DLD1 (cell line): ENCODE results near the gene ADAMTS4.

Experiments
- in situ Hi-C: cut with HindIII; loops from 2 replicates; pipeline ENCODE4 v1.10.0; 2017; ENCODE audit warnings: low sequenced_read_pairs

The ADAMTS4 gene

GRCh38 chr1:161198897-161199431, at the start of gene ADAMTS4:
ADAMTS4 (minus strand) TSS chr1:161199054; CDS start chr1:161198627, 427 bp downstream.
- in situ Hi-C loops = no loop called here

- in situ Hi-C loops = no loop called here
Observed at GRCh38 chr1:161244888-161245287, 46.0 kb upstream of the ADAMTS4 start.

DNA sequence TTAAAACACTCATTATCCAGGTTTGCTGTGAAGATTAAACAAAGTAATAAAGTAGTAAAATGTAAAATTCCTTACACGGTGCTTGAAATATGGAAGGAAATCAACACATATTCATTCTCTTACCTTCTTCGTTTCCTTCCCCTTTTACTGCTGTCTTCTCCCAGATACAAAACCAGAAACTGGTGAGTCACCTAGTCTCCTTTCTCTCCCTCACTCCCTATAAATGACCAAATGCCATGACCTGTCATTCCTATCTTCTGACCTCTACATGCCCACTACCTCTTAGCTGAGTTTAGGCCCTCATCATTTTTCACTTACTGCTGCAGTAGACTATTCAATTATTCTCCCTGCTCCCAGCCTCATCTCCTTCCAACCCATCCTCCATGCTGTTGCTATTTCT, 43.5 kb upstream of the ADAMTS4 start:
- in situ Hi-C loops = no loop called here

DNA sequence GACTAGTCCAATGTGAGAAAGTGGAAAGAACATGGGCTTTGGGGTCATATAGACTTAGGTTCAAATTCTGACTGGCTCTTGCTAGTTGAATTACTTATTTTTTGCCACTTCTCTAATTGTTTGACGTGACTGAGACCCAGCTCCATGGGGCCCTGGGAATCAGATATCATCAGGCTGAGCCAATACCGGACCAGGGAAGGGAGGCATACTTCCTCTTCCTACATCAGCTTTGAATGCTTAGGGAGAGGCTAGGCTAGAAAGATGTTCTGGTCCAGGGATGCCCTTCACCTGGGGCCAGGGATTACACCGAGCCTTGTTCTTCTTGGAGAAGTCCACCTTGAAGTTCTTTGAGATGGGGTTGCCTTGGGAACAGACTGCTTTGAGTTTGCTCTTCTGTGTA, 42.8 kb upstream of the ADAMTS4 start:
- in situ Hi-C loops = no loop called here

GRCh38 chr1:161238039-161238473, 39.2 kb upstream of the ADAMTS4 start, which contains the start of gene NR1I3:
NR1I3 (minus strand) TSS chr1:161238203; CDS start chr1:161236565, 1,638 bp downstream.
- in situ Hi-C loops = no loop called here

DNA sequence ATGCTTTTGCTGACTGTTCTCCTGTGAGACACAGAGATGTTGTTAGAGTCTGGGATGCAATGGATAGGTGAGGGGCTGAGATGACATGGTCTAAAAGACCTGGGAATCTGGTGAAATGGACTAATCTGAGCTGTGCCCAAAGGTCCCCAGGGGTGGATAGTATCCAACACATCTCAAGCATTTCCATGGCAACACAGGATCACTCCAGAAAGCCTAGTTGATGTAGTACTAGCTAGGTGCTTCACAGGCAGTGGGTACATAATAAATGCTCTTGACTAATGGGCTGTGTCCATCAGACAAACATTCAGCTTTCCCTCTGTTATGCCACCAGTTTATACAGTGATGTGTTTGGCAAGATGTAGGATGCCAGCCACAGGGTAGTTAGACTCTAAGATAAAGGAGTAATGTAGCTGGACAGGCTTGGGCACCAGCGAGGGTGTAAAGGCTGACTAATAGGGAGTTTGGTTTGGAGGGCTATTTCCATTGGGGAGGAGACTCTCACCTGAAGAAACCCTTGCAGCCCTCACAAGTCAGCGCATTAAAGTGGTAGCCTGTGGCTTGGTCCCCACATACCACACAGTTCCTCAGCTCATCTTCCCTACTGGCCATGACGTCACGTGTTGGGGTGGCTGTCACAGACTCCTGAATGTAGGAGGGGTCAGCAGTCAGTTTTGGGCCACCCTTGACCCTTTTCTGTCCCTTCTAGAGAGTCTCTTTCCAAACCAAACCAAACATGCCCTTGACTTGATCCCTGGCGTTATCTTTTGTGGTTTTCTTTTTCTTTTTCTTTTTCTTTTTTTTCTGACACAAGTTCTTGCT, 37.3 kb upstream of the ADAMTS4 start:
- in situ Hi-C loops = no loop called here

- in situ Hi-C loops = no loop called here
Observed at GRCh38 chr1:161233102-161233501, 34.2 kb upstream of the ADAMTS4 start.

DNA sequence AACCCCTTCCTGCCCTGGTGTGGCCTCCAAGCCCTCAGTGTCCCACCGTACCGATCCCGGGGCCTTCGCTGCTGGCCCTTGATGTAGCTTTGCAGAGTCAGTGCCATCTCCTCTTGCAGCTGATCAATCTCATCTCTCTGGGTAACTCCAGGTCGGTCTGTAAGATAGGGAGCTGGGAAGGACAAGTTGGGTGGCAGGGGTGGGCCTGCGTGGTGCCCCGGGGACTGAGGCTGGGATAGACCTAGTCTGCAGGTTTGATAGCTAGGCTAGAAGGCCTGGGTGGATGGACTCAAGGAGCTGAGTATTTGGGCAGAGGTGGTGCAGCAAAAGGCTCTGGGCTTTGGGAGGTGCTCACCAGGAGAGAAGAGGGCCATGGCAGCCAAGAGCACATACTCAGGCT, 31.9 kb upstream of the ADAMTS4 start:
- in situ Hi-C loops = no loop called here

GRCh38 chr1:161229896-161230295, 31.0 kb upstream of the ADAMTS4 start:
- in situ Hi-C loops = no loop called here

DNA sequence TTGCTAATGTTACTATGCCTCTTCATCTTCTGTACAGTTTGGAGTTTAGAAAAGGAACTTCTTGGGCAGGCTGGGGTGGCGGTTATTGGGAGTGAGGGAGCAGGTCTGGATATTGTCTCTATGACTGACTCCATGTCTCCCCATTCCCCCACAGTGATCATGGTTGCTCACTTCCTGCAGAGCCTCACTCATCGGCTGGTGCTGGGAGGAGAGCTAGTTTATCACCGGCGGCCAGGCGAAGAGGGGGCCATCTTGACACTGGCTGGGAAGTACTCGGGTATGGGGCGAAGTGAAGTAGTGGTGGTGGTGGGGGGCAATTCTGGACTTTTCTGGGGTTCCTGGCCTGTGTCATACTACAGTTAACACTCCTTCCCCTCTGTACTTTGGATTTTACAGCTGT, 29.2 kb upstream of the ADAMTS4 start:
- in situ Hi-C loops = no loop called here

DNA sequence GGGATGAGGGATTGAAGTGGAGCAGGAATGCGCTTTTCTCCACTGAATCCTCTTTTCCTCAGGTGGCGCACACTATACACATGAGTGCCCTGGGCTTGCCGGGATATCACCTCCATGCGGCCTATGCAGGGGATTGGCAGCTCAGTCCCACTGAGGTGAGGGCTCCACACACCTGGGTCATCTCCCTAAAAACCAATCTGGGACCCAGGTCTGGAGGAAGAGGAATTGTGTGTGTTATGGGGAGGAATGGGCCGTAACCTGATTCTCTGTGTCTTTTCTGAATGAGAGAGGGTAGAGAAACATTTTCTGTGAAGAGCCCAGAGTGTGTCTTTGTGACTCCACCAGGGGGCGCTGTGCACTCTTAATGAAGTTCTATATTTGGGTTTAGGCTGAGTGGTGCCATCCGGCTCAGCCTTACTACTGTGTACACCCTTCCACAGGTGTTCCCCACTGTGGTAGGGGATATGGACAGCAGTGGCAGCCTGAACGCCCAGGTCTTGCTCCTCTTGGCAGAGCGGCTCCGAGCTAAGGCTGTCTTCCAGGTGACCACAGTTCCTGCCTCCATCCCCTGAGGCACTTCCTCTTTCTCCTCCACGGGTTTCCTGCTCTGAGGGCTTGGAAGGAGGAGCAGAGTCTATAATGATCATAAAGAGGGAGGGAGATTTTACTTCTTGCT, 28.5 kb upstream of the ADAMTS4 start:
- in situ Hi-C loops = no loop called here

GRCh38 chr1:161226759-161227158, 27.9 kb upstream of the ADAMTS4 start:
- in situ Hi-C loops = no loop called here

- in situ Hi-C loops = no loop called here
Observed at GRCh38 chr1:161226320-161226711, 27.5 kb upstream of the ADAMTS4 start.

GRCh38 chr1:161225534-161226319, 26.9 kb upstream of the ADAMTS4 start, which contains the start of gene TOMM40L:
TOMM40L (plus strand) TSS chr1:161226060; CDS start chr1:161226490, 430 bp downstream.
- in situ Hi-C loops = no loop called here

DNA sequence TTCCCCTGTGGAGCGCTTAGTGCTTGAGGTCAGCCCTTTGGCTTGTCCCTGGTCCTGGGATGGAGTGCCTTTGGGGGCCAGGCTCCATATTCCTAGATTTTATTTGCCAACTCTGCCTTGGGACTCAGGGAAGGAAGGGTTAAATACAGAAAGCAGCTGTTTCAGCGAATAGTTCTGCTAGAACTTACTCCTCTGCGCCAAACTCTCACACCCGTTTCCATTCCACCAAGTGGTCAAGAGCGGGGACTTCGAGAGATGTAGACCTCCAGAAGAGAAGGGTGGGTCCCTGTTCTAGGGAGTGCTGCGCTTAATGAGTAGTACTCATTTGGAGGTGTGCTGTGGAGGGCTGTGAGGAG, 26.3 kb upstream of the ADAMTS4 start:
- in situ Hi-C loops = no loop called here

DNA sequence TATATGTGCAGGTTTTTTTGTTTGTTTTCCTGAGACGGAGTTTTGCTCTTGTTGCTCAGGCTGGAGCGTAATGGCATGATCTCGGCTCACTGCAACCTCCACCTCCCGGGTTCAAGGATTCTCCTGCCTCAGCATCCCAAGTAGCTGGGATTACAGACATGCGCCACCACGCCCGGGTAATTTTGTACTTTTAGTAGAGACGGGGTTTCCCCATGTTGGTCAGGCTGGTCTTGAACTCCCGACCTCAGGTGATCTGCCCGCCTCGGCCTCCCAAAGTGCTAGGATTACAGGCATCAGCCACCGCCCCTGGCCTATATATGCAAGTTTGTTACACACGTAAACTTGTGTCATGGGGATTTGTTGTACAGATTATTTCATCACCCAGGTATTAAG, 25.8 kb upstream of the ADAMTS4 start:
- in situ Hi-C loops = loop anchor here (25.0 kb wide), 1 partner anchor 138 kb away; the partner anchor contains the start of gene CFAP126

DNA sequence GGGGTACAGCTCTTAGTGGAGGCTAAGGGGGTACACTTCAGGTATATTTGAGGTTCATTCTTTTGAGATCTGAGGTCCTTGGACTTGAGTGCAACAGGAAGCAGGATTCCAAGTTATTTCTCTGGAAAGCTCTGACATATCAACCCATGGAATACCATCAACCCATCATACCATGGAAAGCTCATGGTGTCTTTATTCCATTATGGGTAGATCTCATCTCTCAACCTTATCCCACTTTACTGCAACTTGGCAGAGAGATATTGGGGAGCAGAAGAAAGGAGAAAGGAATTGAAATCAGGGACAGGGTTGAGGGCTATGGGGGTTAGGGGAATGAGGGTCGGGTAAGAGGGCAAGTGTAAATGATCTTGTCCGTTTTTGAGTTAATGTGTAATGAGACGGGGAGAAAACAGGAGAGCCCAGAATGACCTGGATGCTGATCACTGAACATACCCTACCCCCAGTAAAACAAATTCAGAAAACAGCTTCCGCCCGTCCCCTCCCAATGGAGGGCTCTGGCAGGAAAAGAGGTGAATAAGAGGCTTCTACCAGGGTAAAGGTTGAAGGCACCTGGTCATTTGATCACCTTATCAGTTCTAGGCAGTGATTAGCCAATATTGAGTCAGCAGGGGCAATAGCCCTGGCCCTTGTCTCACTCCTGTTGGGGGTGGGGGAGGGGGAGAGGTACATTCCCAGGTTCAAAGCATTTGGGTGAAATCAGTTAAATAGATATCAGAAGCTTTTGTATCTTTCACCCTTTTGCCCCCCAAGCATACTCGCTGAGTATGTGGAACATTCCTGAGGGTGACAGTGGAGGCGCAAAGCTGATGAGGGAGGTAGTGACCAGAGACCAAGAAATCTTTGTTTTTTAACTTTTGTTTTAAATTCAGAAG, 25.2 kb upstream of the ADAMTS4 start:
- in situ Hi-C loops = loop anchor here (25.0 kb wide), 1 partner anchor 138 kb away; the partner anchor contains the start of gene CFAP126

DNA sequence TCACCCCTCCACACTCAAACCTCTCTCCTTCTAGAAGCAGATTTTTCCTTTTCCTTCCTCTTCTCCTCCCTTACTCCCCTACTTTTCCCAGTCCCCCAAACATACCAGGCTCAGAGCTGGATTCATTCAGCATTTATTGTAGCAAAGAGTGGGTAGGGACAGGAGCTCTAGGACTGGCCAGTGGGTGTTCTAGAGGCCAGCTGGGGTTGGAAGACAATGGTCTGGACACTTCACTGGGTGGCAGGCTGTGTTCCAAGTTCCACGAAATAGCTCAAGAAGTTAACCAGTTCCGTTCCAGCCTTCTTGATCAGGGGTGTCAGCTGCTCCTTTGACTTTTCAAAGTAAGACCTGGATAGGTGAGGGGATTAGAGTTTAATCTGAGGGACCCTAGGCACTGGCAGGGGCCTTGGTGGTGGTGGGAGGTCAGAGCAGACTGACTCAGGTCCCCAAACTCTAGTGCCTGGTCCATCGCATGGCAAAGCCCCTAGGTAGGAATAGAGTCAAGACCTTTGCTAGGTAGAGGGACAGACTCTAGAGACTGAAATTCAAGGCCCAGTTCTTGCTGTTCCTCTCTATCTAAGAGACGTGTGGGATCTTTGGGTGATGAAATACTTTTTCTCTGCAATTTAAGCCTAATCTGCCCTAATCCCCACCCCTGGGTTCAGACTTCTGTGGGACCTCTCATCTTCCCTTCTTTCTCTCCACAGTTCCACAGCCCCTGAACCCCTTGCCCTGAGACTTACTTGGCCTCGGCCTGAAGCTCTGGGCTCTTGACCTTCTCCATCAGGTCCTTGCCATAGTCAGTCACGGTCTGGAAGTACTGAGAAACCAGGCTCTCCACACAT, 23.5 kb upstream of the ADAMTS4 start:
- in situ Hi-C loops = loop anchor here (25.0 kb wide), 1 partner anchor 140 kb away; the partner anchor contains the start of gene CFAP126

DNA sequence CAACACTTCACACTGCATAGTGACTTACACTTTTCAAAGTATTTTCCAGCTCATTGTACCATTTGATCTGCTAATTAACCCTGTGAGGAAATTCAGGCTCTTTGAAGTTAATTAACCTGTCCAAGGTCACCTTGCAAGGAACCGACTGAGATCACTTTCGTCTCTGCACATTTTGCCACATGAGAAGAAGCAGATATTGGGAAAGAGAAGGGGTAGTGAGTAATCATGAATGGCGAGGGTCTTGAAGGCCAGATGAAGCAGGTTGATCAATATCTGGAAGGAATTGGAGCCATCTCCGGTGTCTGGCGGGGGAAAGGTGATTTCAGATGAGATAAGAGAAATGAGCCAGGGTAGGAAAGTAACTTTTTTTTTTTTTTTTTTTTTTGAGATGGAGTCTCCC, 21.1 kb upstream of the ADAMTS4 start:
- in situ Hi-C loops = loop anchor here (25.0 kb wide), 1 partner anchor 142 kb away; the partner anchor contains the start of gene CFAP126
